ENCODE measurements around the gene ING1.
"Not testable (repeated sequence)": the region's sequence is repeated elsewhere in the genome, so short reads cannot be mapped to it uniquely, and the experiment has no call there.

The ING1 gene

GRCh38 chr13:110690516-110690915, 23.0 kb upstream of the ING1 start:
- in situ Hi-C loops (cut with HindIII; ENCODE audit: low sequenced_read_pairs), result no loop called here

- in situ Hi-C loops (cut with HindIII; ENCODE audit: low sequenced_read_pairs), result not testable (repeated sequence)
Measured at GRCh38 chr13:110695774-110696173, 17.7 kb upstream of the ING1 start.

GRCh38 chr13:110696776-110697175, 16.7 kb upstream of the ING1 start:
- in situ Hi-C loops (cut with HindIII; ENCODE audit: low sequenced_read_pairs), result no loop called here

GRCh38 chr13:110697842-110698241, 15.7 kb upstream of the ING1 start:
- in situ Hi-C loops (cut with HindIII; ENCODE audit: low sequenced_read_pairs), result no loop called here

GRCh38 chr13:110698689-110699088, 14.8 kb upstream of the ING1 start:
- in situ Hi-C loops (cut with HindIII; ENCODE audit: low sequenced_read_pairs), result no loop called here

GRCh38 chr13:110699148-110700145, 14.1 kb upstream of the ING1 start:
- in situ Hi-C loops (cut with HindIII; ENCODE audit: low sequenced_read_pairs), result no loop called here

GRCh38 chr13:110700186-110700585, 13.3 kb upstream of the ING1 start:
- in situ Hi-C loops (cut with HindIII; ENCODE audit: low sequenced_read_pairs), result no loop called here

GRCh38 chr13:110700641-110701040, 12.9 kb upstream of the ING1 start:
- in situ Hi-C loops (cut with HindIII; ENCODE audit: low sequenced_read_pairs), result no loop called here

- in situ Hi-C loops (cut with HindIII; ENCODE audit: low sequenced_read_pairs), result not testable (repeated sequence)
Measured at GRCh38 chr13:110701061-110701460, 12.4 kb upstream of the ING1 start.

GRCh38 chr13:110702089-110702488, 11.4 kb upstream of the ING1 start:
- in situ Hi-C loops (cut with HindIII; ENCODE audit: low sequenced_read_pairs), result no loop called here

GRCh38 chr13:110702591-110703526, 10.6 kb upstream of the ING1 start:
- in situ Hi-C loops (cut with HindIII; ENCODE audit: low sequenced_read_pairs), result no loop called here

- in situ Hi-C loops (cut with HindIII; ENCODE audit: low sequenced_read_pairs), result no loop called here
Measured at GRCh38 chr13:110705356-110705825, 8.1 kb upstream of the ING1 start.

- in situ Hi-C loops (cut with HindIII; ENCODE audit: low sequenced_read_pairs), result no loop called here
Measured at GRCh38 chr13:110705826-110706569, 7.5 kb upstream of the ING1 start, which contains the start of gene CARS2. CARS2 (minus strand) TSS chr13:110706116; CDS start chr13:110706093, 23 bp downstream.

GRCh38 chr13:110706570-110707372, 6.7 kb upstream of the ING1 start:
- in situ Hi-C loops (cut with HindIII; ENCODE audit: low sequenced_read_pairs), result no loop called here

GRCh38 chr13:110712081-110712848, 1.2 kb upstream of the ING1 start:
- in situ Hi-C loops (cut with HindIII; ENCODE audit: low sequenced_read_pairs), result no loop called here

GRCh38 chr13:110712849-110713641, 455 bp upstream of the ING1 start:
- in situ Hi-C loops (cut with HindIII; ENCODE audit: low sequenced_read_pairs), result no loop called here

- in situ Hi-C loops (cut with HindIII; ENCODE audit: low sequenced_read_pairs), result no loop called here
Measured at GRCh38 chr13:110713981-110714796, 689 bp downstream of the ING1 start.
